ENCODE data around the gene CLIP1.

- TF ChIP-seq CTCF (IDR thresholded peaks at IDR 0.05) (no peak), POLR2A (IDR thresholded peaks at IDR 0.05) (no peak), POLR2AphosphoS5 (IDR thresholded peaks at IDR 0.05; ENCODE audit: insufficient read depth in 1 of 2, low read depth in 1 of 2) (no peak)
These were observed 23.2 kb downstream of the CLIP1 start for GRCh38 chr12:122399254-122399591.

All from vagina (tissue), 2 donors.